GM19351 (cell line): ENCODE results near the gene PCNX2.
"Not testable (repeated sequence)": the region's sequence is repeated elsewhere in the genome, so short reads cannot be mapped to it uniquely, and the experiment has no call there.

ENCODE experiments used
- ATAC-seq: cut with Tn5 transposase; IDR thresholded peaks from one replicate; pipeline ENCODE4 v1.9.1; 2021; ENCODE audit warnings: mild to moderate bottlenecking, moderate library complexity; ENCODE audit not compliant: unreplicated experiment

PCNX2 gene

DNA sequence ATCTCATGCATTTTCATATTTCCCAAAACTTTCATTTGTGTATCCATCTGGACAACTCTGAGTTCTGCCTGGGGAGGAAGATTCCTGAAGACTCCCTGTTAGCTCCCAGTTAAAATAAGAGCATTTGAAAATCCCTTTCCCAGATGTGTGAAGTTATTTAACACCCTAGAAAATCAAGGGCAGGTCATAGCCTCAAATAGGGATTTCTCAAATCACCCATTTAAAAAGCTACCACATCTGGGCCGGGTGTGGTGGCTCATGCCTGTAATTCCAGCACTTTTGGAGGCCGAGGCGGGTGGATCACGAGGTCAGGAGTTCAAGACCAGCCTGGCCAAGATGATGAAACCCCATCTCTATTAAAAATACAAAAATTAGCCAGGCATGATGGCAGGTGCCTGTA lies 214.7 kb downstream of the PCNX2 start:
- ATAC-seq: not testable (repeated sequence)

DNA sequence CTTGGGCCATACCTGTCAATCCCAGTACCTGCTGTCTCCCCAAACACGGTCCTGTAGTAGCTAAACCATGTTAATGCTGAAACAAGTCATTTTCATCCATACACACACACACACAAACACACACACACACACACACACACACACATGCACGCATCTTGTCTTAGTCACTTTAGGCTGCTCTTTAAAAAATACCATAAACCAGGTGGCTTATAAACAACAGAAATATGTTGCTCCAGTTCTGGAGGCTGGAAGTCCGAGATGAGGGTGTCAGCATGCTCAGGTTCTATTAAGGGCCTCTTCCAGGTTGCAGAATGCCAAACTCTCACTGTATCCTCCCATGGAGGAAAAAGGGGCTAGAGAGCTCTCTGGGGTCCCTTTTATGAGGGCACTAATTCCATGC lies 215.2 kb downstream of the PCNX2 start:
- no peak for ATAC-seq

DNA sequence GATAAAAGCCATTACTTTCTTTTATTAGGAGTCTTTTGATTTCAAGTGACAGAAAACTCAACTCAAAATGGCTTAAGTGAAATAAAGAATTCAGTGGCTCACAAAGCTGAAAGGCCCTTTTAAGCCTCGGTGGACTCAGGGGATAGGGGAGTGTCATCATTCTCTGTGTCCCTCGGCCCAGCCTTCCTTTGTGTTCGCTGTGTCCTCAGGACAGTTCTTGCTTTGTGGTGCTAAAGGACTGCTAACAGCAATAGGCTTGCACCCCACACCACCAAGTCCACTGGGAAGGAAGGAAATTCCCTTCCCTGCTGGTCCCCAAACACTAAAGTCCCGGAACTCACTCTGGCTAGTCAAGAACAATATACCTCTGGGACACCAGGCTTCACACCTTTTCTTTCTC lies 216.0 kb downstream of the PCNX2 start:
- no peak for ATAC-seq

DNA sequence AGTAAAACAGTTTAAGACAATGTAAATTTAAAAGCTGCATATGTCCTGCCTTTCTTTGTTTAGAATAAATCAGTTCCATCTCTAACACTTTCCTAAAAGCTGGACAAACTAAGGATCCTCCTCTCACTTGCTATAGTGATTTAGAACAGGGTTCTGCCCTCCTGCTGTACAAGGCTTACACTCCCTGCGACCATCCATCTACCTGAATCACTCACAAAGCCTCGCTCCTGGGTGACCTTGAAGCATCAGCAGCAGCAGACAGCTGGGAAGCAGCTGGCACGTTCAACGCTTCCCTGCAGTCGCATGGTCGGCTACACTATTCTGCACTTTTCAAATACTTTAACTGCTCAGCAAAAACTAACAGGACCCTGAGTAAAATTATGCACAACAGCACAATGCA lies 217.1 kb downstream of the PCNX2 start:
- ATAC-seq: no peak

DNA sequence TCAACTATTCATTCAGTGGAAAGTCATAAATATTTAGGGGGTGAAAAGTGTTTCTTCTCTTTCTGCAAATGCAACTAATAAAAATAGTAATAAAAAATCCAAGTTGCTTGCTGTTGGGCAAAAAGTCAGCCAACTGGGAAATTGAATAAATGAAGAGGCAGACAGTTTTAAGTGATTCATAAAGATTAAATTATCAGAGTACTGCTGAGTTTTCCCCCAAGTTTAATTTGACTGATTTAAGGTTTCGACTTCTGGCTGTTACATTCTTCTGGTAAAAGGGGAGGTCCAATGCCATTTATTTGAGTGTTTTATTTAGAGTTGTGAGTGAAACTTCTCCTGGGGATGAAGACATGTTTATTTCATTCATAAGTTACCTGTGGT lies 219.6 kb downstream of the PCNX2 start:
- no peak for ATAC-seq

DNA sequence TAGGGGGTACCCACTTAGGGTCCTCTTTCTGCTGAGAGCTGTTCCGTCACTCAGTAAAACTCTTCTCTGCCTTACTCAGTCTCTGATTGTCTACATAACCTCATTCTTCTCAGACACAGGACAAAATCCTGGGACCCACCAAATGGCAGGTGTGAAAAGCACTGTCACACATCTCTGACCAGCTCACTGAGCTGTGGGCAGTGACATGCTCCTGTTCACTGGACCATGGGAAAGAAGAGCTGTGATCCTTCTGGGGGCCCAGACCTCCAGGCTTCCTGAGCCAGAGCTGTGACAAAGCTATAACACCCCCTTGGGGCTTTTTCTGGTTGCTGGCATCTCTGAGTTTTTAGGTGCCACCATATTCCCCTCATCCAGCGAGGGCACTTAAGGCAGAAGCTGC lies 229.4 kb downstream of the PCNX2 start:
- no peak for ATAC-seq

DNA sequence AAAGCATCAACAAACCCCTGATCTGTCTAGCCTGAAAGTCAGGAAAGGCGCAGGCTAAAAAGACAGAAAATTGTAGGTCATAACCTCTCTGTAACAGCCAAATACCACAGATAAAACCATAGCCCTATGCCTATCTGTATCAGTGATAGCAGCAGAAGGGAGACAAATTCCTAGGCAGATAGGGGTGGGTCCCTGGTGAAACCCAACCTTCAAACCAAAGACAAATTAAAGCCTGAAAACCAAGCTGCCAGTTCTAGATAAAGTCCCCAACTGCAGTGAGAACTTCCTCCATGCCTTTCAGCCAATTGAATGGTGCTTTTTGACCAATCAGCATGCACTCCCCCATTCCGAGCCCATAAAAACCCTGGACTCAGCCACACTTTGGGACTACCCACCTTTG lies 229.8 kb downstream of the PCNX2 start:
- ATAC-seq: no peak

DNA sequence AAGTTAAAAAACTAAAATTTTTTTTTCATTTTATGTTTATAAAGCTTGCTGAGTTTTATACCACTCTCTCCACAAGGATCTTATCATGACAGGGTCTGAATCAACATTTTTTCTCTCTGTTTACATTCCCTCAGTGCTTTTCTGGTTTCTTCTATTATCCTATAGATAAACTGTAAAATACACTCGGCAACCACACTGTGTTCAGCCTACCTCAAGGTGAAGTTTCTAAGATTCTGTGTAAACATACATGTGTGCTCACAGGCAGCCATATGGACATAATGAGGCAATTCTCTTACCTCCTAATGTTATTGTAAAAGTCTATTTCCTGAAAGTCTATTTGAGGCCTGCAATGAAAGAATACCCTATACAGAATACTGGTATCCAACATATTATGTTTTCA lies 230.5 kb downstream of the PCNX2 start:
- ATAC-seq: no peak

DNA sequence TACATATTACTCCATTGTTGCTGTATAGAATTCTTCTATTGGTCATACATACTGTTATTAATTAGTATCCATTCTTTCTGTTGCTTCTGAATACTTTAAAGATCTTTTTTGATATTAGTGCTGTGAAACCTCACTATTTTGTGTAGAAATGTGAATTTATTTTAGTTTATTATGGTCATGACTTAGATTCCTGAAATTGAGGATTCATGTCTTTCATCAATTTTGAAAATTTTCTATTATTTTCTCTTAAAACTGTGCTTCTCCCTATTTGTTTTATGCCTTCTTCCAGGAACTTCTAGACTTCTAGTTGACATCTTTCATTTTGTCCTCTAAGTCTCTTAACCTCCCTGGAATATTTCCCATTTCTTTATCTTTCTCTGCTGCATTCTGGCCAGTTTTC lies 232.1 kb downstream of the PCNX2 start:
- ATAC-seq: no peak

DNA sequence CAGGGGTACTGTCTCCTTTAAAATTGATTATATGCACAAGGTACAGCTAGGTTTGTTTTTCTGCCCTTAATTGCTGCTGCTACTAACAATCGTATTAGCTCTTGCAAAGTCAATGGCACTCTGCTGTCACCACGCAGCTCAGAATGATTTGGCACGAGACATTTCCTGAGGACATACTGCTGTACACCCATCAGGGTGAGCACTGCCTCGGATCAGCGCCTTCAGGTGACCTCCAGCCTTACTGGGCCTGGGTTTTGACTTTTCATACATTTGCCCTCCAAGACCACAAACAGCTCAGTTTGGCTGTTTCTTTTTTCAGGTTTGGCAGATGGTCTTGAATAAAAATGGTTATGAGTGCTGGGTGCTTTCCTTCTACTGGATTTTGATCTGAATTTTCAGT lies 234.3 kb downstream of the PCNX2 start:
- no peak for ATAC-seq

DNA sequence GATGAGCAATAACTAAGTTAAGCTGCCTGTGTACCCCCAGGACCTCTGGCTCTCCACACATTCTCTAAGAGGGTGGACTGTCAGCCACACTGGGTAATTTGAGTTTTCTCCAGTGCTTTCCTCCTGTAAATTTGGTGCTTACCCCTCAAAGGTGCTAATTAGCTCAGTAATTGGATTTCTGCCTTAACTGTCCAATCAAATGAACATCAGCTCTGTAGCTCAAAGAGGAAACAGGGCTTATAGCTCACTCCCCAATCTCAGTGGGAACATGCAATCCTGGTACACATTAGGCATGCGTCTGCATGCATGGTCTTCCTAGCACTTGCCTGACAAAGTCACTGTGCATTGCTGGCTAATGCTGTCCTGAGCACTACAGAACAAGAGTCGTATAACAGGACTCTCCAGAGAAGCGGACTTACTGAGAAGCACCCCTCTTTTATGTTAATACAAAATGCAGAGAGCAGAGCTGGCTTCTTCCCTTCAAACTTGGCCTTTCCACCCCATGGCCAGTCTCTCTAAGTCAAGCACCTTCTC lies 235.0 kb downstream of the PCNX2 start:
- no peak for ATAC-seq

DNA sequence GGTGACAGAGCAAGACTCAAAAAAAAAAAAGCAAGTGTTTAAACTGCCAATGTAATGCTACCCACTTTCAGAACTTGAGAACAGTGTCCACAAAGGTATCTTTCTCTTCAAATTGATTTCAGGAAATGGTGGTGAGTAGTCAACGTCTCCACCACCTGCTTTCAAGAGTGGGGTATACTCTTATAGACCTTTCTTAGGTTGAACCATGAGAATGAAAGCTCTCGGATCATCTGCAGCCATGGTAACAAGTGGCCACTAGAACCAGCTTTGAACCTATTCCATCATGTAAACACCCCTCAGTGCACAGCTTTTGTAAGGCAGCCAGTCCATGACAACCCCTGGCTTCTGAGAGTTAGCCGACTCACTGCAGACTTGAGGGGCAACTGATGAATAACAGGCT lies 237.7 kb downstream of the PCNX2 start:
- no peak for ATAC-seq

DNA sequence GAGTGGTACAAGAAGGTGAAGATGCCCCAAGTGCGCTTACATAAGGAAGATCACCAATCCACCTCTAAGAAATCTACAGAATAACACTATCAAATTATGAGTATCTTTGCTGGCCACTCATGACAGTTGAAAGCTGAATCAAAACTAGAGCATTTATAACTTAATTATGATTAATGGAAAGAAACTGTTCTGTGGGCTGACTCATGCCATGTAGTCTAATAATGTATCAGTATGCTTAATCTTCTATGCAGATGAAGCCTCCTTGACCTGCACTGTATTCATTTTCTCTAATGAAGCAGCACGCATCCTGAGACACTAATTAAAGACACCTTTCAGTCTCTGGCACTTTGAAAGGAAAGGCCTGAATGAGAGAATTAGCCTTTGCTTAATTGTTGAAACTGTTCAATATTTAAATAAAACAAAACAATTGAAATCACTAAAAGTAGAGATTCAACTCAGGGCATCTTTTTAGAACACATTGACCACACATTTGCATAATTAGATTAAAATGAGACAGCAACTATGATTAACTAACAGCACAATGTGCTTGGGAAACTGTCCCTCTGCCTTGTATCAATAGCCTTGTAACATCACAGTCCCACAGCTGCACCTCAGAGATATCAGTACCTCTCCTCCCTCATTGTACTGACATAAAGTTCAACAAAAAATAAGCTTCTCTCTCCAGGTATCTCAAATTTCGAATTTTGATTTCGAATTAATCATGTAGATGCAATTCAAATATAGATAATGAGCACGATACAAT lies 239.5 kb downstream of the PCNX2 start:
- ATAC-seq: no peak

DNA sequence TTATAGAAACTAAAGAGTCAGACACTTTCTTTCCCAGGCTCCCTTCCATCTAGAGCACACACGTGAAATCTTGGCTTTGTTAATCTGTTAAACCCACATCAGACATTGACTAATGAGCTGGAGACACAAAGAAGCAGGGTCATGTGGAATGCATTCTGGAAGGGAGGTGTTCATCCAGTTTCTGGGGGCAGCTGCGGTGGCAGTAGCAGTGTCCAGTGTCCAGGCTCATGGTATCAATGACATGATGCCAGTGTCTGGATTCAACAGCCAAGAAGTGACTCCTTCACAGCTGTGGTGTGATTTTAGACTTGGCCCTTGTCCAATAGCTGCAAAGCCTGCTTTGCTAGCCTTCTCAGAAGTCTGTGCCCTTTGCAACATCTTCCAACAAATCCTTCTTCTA lies 249.9 kb downstream of the PCNX2 start:
- no peak for ATAC-seq

DNA sequence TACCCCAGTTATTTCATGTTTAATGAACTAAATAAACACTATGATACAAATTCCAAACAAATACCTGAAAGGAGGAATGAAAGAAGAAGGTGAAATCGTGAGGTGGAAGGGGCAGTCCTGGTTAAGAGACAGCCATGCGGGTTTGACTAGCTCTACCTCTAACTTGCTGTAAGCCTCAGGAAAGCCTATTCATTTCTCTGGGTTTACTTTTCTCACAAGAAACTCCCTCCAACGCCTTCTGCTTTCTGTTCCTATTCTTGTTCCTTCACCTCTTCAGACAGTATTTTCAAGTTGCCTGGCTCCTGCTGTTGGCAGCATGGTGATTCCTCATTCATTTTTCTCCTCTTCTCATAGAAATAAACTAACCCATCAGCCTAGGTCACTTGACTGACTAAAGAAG lies 252.7 kb downstream of the PCNX2 start:
- ATAC-seq: peak; percentile 81

DNA sequence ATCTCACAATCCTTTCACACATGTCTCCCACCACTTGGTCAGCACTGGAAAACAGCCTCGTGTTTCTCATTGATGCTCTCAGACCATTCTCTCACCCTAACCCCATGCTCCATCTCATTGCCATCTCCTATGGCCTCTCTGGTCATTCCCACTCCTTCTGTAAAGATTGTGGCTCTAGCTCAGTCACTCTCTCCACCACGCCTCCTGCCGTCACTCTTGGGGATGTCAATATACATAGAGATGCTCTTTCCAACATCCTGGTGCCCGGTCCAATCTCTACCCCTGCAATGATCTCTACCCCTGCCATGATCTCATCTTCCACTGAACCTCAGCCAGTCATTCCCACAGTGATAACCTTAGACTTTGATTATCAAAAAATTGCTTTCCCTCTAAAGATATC lies 255.0 kb downstream of the PCNX2 start:
- ATAC-seq: no peak

DNA sequence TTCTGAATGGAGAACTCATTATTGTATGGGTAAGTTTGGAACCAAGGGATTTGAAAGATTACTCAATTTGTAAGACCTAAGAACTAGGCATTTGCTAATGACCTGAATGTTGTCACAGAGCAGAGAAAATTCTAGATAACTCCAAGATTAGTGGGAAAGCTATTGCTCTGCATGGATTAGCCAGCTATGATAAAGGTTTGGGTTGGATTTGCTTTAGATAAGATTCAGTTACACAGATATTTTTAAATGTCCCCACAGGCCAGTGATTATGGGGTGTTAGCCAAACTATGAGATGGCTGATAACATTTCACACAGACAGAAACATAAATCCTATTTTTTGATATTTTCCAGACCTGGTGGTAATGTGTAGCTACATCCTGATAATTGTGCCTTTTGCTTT lies 256.9 kb downstream of the PCNX2 start:
- no peak for ATAC-seq

DNA sequence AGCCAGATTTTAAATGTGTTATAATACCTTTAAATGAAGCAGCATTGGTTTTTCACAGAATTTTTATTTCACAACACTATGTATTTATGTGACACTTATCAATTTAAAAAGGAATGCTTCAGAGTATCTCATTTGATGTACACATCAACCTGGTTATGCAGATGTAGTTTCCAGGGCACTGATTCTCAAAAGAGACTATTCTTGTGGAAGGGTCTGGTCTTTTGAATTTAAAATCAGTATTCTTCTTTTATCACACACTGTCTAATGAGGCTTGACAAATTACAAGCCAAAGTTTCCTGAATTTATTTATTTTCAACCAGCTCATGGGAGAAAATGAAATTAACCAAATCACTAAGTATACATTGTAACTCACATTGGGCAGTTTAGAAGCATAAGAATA lies 257.7 kb downstream of the PCNX2 start:
- ATAC-seq: no peak

DNA sequence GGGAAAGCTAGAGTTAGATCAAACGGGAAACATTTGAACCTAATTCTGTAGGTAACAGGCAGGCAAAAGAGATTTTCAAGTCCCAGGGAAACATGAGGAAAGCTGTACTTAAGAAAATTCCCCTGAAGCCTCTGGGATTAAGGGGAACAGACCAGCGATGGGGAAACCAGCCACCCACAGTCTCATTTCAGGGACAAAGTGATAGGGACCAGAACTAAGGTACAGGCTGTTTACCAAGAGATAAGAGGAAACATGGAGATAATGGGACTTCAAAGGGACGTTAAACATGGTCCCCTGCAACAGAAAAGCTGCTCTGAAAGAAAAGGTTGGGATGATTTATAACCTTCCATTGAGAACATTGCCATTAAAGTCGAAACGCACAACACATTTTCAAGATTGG lies 260.7 kb downstream of the PCNX2 start:
- ATAC-seq: no peak

DNA sequence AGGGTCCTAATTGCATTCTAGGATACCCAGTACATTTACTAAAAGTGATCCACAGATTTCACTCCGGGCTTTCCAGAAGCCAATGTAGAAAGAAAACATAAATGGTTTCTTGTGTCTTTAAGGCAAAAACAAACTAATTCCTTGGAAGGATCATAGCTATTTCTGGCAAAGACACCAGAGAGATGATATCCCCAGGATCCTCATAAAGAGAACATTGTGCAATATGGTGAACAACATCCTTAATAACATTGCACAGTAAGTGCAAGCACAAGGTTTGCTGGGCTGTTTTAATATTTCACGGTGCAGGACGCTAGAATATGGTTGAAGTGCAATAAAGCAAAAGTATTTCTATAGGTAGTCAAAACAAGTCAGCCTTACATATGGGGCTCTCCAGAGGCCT lies 262.2 kb downstream of the PCNX2 start:
- no peak for ATAC-seq

DNA sequence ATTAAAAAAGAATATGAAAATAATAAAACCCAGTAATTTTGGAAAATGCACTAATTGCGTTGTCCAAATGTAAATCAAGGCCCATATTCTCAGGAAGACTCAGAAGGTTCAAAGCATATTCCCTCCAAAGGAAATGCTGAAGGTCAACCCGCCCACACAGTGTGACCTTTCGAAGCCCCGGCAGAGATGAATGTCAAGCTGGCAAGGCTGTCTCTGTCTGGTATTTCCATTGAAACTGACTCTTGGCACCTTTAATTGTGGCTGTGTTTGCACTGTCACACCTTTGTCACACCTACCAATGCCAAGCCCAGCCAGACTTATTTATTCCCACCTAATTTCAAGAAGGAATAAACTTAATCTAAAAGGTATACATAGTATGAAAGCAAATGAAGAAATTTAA lies 262.6 kb downstream of the PCNX2 start:
- ATAC-seq: no peak

DNA sequence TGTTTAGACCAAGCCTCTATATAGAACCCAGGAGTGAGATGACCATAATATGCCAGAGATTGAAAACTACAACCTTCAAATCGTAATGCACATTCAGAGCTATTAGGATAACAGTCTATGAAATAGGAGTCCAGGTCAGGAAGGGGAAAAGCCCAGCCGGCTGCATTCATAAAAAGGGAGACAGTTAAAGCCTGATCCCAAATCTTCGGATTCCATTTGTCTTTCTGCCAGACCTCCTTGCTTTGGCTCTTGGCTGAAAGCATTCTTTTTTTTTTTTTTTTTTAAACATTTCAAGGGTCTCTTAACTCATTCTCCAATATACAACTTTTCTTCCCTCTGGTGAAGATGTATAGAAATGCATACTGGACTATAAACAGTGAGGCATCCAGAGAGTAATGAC lies 264.0 kb downstream of the PCNX2 start:
- no peak for ATAC-seq

DNA sequence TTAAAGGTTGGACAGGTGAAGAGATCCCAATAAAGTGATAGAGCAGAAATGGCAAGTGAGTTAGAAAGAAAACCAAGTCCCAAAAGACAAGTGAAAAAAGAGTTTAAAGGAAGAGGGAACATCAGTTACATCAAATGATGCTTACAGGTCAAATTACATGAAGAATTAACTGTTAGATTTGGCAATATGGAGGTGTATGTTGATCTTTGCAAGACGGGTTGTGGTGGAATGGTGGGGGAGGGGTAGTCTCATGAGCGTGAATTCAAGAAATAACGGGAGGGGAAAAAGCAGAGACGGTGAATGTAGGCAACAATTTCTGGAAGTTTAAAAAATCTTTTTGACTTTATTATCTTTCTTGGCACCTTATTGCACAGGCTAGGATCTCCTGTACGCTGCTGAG lies 268.5 kb downstream of the PCNX2 start:
- ATAC-seq: no peak
